Stomach smooth muscle (tissue), 2 donors: ENCODE results near the gene SLC25A20.
"Not testable (repeated sequence)": the region's sequence is repeated elsewhere in the genome, so short reads cannot be mapped to it uniquely, and the experiment has no call there.

Source experiments
- H3K27ac ChIP-seq: one replicate; pipeline ENCODE4 v1.7.0; 2013; ENCODE audit warnings: mild to moderate bottlenecking, low read length, inconsistent platforms
- H3K27me3 ChIP-seq, 2 donors: one replicate each; pipeline ENCODE4 v1.7.0; 2013; ENCODE audit warnings: low read length in 2 of 2; ENCODE audit not compliant: insufficient read depth in 2 of 2, control insufficient read depth in 1 of 2
- H3K36me3 ChIP-seq, 2 donors: one replicate each; pipeline ENCODE4 v1.7.0; 2013; ENCODE audit warnings: low read length in 2 of 2; ENCODE audit not compliant: control insufficient read depth in 2 of 2, insufficient read depth in 2 of 2
- H3K4me1 ChIP-seq: one replicate; pipeline ENCODE4 v1.7.0; 2013; ENCODE audit warnings: low read length; ENCODE audit not compliant: control insufficient read depth, insufficient read depth
- H3K4me3 ChIP-seq, 2 donors: one replicate each; pipeline ENCODE4 v1.7.0; 2013; ENCODE audit warnings: low read length in 2 of 2
- H3K9ac ChIP-seq, 2 donors: one replicate each; pipeline ENCODE4 v1.7.0; 2013; ENCODE audit warnings: low read length in 2 of 2, mild to moderate bottlenecking in 1 of 2
- H3K9me3 ChIP-seq, 2 donors: one replicate each; pipeline ENCODE4 v1.7.0; 2013; ENCODE audit warnings: low read length in 2 of 2; ENCODE audit not compliant: control insufficient read depth in 2 of 2
- donor health status: healthy.
- donor health status: Pancreatic carcinoma.

The SLC25A20 gene

GRCh38 chr3:48928679-48929078 lies 30.0 kb upstream of the SLC25A20 start:
- H3K27ac ChIP-seq: no peak overlapping the region
- no peak overlapping the region for H3K4me3 ChIP-seq
- H3K9me3 ChIP-seq: no peaks in the 10 kb centered on the region
- peaks cover 11% of the 10 kb centered on the region for H3K4me1 ChIP-seq
- H3K36me3 ChIP-seq: peaks cover 16 to 19% of the 10 kb centered on the region in 2 donors
- H3K9ac ChIP-seq: no peak overlapping the region
- H3K27me3 ChIP-seq: no peaks in the 10 kb centered on the region

DNA sequence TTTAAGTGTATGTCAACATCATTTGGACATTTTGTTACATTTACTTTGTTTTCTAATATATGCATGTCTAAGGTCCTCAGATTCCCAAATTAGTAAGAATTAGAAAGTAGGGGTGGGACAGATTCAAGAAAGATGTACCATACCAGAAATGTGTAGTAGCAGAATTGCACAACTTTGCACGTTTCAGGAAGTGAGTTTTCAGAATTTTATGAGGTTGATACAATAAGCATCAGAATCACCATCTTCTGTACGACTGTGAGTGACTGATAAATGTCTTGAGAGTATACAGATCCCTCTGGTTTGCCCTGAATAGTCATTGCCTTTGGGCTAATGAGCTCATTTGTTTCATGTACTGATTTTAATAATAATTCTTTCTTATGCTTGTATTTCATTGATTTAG lies 29.2 kb upstream of the SLC25A20 start:
- Histone ChIP-seq H3K27me3 (no peaks in the 10 kb centered on the region), H3K27ac (no peak overlapping the region), H3K9me3 (no peaks in the 10 kb centered on the region), H3K4me1 (peaks cover 11% of the 10 kb centered on the region), H3K4me3 (no peak overlapping the region), H3K9ac (no peak overlapping the region), H3K36me3 (peaks cover 14 to 19% of the 10 kb centered on the region in 2 donors)

DNA sequence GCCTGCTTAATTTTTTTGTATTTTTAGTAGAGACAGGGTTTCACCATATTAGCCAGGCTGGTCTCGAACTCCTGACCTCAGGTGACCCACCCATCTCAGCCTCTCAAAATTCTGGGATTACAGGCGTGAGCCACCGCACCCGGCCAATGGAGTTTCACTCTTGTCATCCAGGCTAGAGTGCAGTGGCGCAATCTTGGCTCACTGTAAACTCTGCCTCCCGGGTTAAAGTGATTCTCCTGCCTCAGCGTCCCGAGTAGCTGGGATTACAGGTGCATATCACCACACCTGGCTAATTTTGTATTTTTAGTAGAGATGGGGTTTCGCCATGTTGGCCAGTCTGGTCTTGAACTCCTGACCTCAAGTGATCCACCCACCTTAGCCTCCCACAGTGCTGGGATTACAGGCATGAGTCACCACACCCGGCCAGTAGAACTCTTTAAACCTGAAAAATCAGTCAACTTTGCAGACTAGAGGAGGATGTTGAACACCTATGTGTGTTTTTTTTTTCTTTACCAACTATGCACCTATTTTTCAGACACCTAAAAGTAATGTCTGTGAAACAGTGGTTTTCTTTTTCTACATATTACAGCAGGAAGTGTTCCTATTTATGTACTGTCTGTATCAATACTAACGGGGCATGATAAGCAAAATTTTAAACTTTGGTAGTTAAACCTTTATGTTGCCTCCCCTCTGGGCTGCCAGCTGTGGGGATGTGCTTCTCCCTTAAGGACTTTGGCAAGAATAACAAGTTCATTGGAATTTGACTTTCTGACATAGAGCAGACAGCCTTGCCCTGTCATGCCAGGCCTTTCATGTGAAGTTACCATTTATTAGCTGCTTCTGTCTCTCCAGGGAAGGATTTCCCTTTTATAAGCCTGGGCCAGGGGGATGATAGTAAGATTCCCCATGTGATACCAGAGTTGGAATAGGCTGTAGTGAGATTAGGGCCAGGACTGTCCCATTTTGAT lies 28.0 kb upstream of the SLC25A20 start:
- Histone ChIP-seq H3K36me3 (peaks cover 14 to 15% of the 10 kb centered on the region in 2 donors), H3K27ac (no peak overlapping the region), H3K4me3 (no peak overlapping the region), H3K9ac (peak overlapping the region in 1 of 2 donors; percentile 7), H3K4me1 (peaks cover 11% of the 10 kb centered on the region), H3K27me3 (no peaks in the 10 kb centered on the region), H3K9me3 (no peaks in the 10 kb centered on the region)

DNA sequence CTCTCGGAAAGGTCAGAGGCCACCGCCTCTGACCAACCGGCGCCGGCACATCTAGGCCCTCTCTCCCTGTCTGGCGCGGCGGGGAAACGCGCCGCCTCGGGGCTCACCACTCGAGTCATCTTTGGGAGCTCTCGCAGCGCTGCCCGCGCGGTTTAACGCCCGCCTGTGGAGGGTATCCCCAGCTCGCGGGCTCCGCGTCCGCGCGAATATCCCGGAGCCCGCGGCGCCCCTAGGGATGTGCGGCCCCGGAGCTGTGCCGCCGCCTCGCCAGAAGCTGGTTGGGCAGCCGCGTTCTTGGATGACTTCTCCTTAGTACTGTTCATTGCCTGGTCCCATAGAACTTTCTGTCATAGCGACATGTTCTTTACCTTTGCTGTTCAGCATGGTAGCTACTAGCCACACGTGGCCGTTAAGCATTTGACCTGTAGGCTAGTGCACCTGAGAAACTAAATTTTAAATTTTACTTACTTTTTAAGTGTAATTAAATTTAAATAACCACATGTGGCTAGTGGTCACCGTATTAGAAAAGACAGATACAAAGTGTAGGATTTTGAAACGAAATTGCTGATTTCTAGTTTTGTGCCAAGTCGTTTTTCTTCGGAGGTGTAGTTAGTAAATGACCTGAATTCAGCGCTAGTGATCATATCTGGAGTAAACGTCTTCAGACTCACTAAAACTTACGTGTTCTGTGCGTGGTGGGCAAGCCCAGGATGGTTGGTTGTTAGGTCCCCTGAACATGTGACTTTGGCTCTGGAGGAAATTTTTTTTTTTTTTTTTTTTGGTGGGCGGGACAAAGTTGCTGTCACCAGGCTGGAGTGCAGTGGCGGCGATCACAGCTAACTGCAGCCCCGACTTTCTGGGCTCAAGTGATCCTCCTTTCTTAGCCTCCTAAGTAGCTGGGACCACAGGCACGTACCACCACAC lies 20.8 kb upstream of the SLC25A20 start:
- no peaks in the 10 kb centered on the region for H3K27me3 ChIP-seq
- peaks cover 19% of the 10 kb centered on the region for H3K4me1 ChIP-seq
- peak overlapping the region; percentile 94 to 98 for H3K9ac ChIP-seq
- no peaks in the 10 kb centered on the region for H3K9me3 ChIP-seq
- H3K36me3 ChIP-seq: peaks cover 3 to 6% of the 10 kb centered on the region in 2 donors
- peak overlapping the region; percentile 97 for H3K27ac ChIP-seq
- H3K4me3 ChIP-seq: peak overlapping the region; percentile 96 to 97

DNA sequence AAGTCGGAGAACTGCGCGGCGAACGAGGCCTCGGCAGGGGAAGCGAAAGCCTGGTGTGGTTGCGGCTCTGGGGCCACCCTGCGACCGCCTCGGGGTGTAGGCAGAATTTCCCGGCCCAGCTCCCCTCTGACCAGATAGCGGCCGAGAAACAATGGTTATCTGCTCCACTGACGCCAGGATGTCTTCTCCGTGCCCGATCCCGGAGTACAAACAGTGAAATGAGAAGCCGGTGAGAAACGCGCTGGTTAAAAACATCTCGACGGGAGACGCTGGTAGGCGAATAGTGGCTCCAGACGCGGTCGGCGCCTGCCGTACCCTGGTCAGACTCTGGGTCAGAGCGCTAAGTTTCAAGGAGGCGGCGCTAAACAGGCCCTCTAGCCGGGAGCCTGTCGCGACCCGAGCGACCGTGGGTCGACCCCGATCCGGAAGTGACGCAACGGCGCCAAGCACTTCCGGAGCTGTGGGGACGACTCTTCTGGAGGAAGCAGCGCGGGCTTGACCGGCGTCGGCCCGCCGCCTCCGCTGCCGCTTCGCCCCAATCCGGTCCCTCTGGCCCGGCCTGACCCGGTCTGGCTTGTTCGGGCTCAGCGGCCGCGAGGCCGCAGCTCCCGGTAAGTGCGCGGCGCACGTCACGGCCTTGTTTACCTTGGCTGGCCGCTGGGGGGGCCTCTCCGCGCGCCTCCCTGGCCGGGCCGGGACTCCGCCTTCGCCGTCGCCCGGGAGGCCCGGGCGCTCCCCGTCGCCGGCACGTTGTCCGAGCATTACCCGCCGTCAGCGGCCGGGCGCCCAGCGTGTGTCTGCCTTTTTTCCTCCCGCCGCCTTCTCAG lies 19.9 kb upstream of the SLC25A20 start, which contains the start of gene ARIH2:
Gene ARIH2 (plus strand): TSS at position 455 of the 827 bp plus-strand sequence. CDS start 8,717 bp downstream, outside the sequence.
- Histone ChIP-seq H3K27me3 (no peaks in the 10 kb centered on the region), H3K4me1 (peaks cover 19% of the 10 kb centered on the region), H3K4me3 (peak within 1 kb of the TSS; percentile 96 to 97), H3K27ac (peak within 1 kb of the TSS; percentile 97), H3K9ac (peak within 1 kb of the TSS; percentile 94 to 98), H3K9me3 (no peaks in the 10 kb centered on the region), H3K36me3 (peaks cover 0 to 3% of the 10 kb centered on the region in 2 donors)

DNA sequence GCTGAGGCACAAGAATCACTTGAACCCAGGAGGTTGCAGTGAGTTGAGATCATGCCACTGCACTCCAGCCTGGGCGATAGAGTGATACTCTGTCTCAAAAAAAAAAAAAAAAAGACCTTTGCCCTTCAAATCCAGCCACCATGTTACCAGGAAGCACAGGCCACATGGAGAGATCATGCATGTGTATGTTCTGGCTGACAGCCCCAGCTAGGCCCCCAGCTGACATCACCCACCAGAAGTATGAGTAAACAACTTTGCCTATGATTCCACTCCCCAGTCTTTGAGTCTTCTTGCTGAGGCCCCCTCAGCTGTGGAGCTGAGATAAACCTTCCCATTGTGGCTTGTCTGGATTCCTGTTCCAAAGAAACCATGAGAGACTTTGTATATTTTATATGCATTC lies 16.6 kb upstream of the SLC25A20 start:
- Histone ChIP-seq H3K4me1 (peaks cover 19% of the 10 kb centered on the region), H3K9ac (no peak overlapping the region), H3K4me3 (no peak overlapping the region), H3K36me3 (no peaks in the 10 kb centered on the region), H3K27me3 (no peaks in the 10 kb centered on the region), H3K9me3 (no peaks in the 10 kb centered on the region), H3K27ac (no peak overlapping the region)

DNA sequence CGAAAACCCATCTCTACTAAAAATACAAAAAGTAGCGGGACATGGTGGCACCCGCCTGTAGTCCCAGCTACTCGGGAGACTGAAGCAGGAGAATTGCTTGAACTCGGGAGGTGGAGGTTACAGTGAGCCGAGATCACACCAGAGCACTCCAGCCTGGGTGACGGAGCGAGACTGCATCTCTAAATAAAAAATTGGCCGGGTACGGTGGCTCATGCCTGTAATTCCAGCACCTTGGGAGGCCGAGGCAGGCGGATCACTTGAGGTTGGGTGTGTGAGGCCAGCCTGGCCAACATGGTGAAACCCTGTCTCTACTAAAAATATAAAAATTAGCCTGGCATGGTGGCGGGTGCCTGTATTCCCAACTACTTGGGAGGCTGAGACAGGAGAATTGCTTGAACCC lies 8.3 kb upstream of the SLC25A20 start:
- H3K4me3 ChIP-seq, H3K4me1 ChIP-seq, H3K9ac ChIP-seq, H3K27ac ChIP-seq, H3K9me3 ChIP-seq, H3K27me3 ChIP-seq, H3K36me3 ChIP-seq: not testable (repeated sequence)

GRCh38 chr3:48899273-48899672 lies 591 bp upstream of the SLC25A20 start:
- peak overlapping the region; percentile 47 to 81 for H3K9ac ChIP-seq
- peak overlapping the region; percentile 83 to 91 for H3K4me3 ChIP-seq

GRCh38 chr3:48897460-48898376 lies 964 bp downstream of the SLC25A20 start:
- Histone ChIP-seq H3K36me3 (no peaks in the 10 kb centered on the region), H3K27ac (peak overlapping the region; percentile 80), H3K9me3 (no peaks in the 10 kb centered on the region), H3K4me3 (peak overlapping the region; percentile 83 to 91), H3K27me3 (no peaks in the 10 kb centered on the region), H3K4me1 (peaks cover 14% of the 10 kb centered on the region), H3K9ac (peak overlapping the region; percentile 81 to 89)

More at GRCh38 chr3:48899273-48899672, 591 bp upstream of the SLC25A20 start:
- H3K9me3 ChIP-seq: no peaks in the 10 kb centered on the region
- H3K36me3 ChIP-seq: no peaks in the 10 kb centered on the region
- peaks cover 14% of the 10 kb centered on the region for H3K4me1 ChIP-seq
- H3K27me3 ChIP-seq: no peaks in the 10 kb centered on the region
- H3K27ac ChIP-seq: peak overlapping the region; percentile 80
